Stimulated activated CD8-positive, alpha-beta memory T cell treated with anti-CD3 and anti-CD28 coated beads, Interleukin-15, amount 100 ng/mL, for 1 hour (primary cell): ENCODE data around the gene PKLR.

ENCODE experiments used
- DNase-seq: peaks from one replicate; pipeline ENCODE4 v3.0.0-alpha.2; 2020; ENCODE audit warnings: low read depth

PKLR gene

DNA sequence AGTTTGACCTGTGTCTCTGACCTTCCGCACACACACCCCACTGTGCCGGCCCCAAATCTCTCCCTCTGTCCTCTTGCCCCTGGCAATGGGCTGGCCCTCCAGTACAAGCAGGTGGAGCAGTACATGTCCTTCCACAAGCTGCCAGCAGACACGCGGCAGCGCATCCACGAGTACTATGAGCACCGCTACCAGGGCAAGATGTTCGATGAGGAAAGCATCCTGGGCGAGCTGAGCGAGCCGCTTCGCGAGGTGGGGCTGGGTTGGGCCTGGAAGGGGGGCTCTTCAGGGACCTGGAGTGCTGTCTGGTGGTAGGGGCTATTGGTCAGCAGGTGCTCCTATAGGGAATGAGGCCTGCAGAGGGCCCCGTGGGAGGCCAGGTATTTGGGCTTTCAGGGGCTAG is 16.2 kb downstream of the PKLR start:
- DNase-seq: no peak

DNA sequence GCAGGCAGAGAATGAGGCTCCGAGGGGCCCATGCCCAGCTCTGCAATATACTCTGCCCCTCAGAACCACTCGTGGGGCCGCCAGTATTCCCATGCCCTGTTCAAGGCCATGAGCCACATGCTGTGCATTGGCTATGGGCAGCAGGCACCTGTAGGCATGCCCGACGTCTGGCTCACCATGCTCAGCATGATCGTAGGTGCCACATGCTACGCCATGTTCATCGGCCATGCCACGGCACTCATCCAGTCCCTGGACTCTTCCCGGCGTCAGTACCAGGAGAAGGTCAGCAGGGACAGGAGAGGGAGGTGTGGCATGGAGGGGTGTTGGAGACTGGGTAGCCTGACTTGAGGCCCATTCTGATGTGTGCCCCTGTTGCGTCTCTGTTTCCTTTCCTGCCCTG is 16.8 kb downstream of the PKLR start:
- DNase-seq: no peak

DNA sequence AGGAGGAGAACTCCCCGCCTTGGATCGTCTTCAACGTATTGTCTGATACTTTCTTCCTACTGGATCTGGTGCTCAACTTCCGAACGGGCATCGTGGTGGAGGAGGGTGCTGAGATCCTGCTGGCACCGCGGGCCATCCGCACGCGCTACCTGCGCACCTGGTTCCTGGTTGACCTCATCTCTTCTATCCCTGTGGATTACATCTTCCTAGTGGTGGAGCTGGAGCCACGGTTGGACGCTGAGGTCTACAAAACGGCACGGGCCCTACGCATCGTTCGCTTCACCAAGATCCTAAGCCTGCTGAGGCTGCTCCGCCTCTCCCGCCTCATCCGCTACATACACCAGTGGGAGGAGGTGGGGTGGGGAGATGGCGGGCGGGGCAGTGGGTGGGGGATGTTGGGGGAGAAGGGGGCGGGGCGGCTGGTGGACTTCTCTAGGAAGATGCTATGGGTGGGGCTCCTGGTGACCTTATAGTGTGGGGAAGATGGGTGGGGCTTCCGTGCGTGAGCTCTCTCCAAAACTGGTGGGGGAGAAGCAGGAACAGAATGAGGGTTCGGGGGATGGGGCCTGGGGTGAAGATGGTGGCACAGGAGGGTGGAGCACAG is 18.6 kb downstream of the PKLR start:
- DNase-seq: no peak

DNA sequence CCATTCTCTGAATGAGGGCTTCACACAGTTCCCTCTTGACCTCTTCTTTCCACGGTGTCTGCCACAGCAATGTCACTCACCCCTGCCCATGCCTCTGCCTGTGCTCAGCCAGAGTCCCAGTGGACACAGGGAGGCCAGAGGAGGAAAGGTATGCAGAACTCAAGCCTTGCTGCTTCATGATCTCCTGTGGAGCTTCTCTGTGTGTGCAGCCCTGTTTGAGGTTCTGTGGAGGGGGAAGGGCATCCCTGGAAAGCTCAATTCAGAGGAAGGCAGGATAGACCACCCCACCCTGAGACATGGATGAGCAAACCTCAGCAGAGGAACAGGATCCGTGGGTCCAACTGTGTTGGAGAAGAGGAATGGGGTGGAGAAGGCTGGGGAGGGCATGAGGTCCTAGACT is 22.0 kb downstream of the PKLR start:
- DNase-seq: no peak

DNA sequence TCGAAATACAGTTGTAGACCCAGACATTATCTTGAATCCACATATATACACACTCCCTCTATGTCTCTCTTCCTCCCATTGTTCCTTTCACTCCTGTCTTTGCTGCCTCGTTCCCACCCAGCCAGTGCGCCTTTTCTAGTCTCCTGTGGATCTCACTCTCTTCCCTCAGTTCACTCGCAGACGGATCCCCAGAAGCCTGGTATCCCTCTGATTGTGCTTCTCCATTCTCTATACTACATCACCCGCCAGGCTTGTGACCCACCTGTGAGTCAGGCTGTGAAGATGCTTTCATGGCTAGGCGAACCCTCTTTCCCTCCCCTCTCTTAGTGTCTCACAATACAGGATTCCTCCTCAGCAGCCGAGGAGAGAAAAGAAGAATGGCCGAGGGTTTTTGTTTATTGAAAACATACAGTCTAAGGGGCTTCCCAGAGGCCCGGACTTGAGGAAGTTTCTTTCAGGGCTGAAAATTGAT is 22.5 kb downstream of the PKLR start:
- DNase-seq: no peak

DNA sequence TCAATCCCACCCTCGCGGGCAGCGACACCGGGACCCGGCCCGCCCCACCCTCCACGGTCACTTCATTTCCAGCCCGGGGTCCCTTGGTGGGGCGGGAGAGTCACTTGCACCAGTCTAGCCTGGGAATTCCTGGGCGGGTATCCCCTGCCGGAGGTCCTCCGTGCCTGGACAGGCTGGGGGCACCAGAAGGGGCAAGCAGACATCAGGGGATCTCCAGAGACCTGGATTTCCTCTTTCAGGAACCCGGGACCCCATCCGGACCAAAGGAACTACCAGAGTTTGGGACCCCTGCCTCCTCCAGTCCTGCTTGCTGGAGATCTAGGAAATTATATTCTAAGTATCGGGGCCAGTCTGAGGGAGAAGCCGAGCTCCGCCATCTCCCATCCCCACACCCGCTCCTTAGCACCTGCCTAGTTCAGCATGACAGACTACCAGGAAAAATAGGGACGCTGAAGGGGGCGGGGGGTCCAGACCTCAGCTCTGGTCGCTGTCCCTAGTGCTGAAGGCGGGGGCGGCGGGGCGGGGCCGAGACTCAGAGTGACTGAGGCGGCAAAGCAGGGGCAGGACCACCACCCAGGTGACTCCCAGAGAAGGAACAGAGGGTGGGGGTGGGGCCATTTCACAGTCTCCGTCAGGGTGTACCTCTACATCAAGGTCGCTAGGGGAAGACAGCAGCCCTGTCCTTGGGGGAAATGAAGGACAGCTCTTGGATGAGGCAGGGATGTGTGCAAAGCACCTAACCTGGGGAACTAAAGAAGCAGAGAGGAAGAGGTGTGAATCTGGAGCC is 23.1 kb downstream of the PKLR start:
- peak; percentile 49 for DNase-seq

DNA sequence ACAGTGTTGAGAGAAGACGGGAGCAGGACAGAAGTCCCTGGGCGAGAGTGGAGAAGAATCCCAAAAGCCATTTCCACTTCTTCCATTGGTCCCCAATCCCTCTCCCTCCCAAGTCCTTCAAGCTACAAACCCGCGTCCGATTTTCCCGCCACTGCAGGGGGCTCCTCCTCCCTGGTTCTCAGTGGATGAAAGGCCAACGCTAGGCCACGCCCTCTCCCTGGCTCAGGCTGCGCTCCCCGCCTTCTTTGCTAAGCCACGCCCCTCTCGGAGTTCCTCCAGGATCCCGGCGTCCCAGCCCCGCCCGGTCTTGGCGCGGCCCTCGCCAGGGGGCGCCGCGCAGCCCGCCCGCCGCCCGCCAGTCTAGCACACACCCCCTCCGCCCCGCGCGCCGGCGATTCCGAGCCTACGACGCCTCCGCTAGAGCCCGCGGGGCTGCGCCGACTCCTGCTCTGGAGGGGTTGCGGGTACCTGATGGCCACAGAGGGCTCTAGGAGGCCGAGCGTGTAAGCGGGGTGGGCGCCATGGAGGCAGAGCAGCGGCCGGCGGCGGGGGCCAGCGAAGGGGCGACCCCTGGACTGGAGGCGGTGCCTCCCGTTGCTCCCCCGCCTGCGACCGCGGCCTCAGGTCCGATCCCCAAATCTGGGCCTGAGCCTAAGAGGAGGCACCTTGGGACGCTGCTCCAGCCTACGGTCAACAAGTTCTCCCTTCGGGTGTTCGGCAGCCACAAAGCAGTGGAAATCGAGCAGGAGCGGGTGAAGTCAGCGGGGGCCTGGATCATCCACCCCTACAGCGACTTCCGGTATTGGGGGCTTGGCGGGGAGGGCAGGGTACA is 24.0 kb downstream of the PKLR start, which contains the start of gene HCN3:
HCN3 (plus strand) TSS at position 394 of the 832 bp plus-strand sequence; CDS start at position 522, 128 bp downstream.
- peak; percentile 83 for DNase-seq

DNA sequence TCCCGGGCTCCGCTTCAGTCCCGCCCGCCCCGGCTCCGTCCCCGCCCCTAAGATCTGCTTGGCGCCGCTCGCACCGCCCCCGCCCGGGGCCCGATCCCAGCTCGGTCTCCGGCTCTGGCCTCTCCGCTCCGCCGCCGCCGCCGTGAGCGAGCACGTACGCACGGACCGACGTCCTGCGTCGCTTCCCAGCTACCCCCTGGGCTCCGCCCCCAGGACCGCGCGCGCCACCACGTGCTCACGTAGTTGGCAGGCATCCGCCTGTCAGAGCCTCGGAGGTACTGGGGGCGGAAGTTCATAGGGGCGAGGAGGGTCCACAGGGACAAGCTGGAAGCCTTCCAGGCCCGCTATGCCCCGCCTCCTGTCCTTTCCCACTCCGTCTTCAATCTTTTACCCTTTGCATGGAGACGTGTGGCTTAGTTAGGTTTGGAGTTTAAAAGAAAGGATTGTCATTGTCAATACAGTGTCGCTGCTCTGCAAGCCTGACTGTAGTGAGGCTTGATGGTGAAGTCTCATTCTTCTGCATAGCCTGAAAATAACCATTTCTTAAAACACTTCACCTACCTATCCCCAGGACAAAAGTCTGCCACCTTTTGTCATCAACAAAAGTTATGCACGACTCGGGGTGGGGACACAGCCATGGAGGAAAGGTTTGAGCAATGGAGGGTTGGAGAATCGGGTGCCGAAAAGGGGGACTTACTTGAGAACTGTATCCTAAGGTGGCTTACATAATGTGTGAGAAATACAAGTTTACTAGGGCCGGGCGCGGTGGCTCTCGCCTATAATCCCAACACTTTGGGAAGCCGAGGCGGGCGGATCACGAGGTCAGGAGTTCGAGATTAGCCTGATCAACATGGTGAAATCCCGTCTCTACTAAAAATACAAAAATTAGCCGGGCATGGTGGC is 27.6 kb downstream of the PKLR start, which contains the start of gene CLK2:
CLK2 (minus strand) TSS at position 162 of the 903 bp plus-strand sequence. CDS start 2,527 bp downstream, outside the sequence.
- DNase-seq: peak; percentile 89

DNA sequence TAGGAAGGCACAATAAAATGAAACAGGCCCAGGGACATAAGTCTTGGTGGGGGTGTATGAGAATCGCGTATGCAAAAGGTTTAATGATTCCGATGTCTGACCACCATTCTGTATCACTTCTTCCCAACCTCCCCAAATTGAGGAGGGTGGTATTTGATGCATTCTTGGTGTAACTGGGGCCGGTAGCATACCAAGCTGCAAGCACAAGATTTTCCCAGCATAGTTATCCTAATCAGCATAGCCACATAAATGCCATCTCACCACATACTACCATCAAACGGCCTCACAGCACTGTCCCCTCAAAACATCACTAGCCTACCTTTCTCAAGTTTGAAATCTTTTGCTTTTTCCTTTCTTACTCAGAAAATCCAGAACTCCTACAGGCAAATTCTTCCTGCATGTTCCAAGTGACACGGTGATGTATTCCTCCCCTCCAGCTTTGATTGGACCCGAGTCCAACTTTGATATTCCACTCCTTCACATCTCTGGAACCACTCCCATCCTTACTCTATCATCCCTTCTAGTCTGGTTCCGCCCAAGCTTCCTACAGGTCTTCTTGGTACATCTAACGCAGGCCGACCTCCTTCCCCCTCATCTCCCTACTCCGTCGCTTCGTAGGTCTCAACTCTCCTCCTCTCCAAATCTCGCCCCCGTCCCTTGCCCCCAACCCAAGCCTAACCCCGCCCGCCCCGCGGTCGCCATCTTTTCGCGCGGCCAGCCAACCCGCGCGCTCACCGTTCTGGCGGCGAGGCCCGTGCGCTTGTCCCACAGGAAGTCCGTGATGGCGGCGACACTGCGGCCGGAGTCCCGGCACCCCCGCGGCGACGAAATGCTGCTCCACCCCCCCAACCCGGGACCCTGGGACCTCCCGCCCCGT is 28.5 kb downstream of the PKLR start:
- no peak for DNase-seq

DNA sequence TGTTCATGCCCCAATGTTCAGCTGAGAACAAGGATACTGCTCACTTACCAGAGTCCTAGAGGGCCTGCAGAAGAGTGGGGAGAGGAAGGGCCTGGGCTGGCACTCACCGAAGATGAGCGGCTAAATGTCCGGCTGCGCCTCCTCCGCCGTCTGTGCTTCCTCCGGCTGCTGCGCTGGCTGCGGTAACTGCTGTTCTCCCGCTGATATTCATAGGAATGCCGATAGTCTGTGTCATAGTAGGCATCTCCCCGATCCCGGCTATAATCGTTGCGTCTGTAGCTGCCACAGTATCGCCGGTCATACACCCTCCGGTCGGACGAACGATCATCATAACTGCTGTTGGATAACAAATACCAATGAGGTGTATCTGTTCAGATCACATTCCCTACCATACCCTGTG is 31.9 kb downstream of the PKLR start:
- DNase-seq: no peak

DNA sequence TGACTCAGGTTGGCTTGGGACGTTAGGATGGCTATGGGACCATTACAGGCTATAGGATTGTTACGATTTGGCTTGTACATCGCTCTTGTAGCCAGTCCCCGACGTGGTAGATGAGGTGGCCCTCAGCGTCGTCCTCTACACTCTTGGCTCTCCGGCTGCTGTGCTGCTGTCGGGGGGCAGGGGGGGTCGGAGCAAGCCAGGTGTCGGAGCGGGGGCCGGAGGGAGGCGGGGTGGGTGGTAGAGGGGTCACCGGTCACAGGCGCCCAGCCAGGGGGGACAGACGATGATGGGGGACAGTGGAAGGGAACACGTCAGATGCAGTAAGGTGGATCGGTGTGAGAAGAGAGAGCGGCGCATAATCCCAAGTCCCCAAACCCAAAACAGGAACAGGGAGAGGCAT is 32.6 kb downstream of the PKLR start:
- DNase-seq: no peak

DNA sequence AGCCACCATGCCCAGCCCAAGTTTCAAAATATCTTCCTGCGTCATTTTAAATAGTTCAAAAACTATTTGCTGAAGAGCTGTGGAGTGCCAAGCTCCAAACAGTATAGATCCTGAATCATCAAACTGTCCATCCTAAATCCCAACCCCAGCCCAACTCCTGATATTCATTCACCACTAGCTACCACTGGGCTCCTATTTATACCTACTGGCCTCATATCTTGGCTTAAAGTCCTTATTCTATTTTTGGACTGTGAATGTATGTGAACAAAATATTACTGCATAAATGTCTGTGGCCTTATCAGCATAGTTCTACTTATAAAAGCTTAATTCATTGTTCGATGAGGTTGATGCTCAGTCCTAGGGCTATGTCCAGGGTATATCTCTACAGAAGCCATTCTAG is 33.9 kb downstream of the PKLR start:
- no peak for DNase-seq

DNA sequence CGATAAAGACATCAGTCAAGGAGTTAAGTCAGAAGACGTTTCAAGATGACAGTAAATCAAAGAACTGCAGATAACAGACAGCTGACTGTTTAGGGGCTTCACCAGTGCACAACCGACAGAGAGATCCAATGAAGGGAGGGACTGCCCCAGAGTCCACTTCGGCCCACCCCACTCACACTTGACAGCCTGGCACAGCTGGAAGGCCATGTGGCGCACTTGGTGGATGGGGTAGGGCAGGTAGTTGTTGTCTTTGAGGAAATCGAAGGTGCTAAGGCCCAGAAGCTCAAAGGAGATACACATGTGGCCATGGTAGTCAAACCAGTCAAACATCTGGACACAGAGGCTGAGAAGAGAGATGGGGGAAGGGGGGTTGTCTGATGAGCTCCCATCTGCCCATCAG is 34.7 kb downstream of the PKLR start:
- no peak for DNase-seq

DNA sequence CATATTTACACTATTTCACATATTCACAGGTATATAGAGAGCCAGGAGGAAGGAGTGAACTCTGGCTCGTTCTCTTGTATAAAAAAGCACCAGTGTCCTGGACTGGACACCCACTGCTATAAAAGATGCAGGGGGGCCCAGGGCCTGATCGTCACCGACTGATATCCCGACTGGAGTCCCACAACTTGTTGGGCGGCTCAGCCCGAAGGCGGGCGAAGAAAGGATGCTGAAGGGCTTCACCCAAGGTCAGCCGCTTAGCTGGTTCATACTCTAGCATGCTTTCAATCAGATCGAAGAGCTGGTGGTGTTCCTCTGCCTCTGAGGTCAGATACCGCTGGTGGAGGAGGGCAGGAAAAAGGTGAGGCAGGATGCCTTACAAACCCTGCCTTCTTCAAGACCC is 38.2 kb downstream of the PKLR start:
- DNase-seq: no peak

DNA sequence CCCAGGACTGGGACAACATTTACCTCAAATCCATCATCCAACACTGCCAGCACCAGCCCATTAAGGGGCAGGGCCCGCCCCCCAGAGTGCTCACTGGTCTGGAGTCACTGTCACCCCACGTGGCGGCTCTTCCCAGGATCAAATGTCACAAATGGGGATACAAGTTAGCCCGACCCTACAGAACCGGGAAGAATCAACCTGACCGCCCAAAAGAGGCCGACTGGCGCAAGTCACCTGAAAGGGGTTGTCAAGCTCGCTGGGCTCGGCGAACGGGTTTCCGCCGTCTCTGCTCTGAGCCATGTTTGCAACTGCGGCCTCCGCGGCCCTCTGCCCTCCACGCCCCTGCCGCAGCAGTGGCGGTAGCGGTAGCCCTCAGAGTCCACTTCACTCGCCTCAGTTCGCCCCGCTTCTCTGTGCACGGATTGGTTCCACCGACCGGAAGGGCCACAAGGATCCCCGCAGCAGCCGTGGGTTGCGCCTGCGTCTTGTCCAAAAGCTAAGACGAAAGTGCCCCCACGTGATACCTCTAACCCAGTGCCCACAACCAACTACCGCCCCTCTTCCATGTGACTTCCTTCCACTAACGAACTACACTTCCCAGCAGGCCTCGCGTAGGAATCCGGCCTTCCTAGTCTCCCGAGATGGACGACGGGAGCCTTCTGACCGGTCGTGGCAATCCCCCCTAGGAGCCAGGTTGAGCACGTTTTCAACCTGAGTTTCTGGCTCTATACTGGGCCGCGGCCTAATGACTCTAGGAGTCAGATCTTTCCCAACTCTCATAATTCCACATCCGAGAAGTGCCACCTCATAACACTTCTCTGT is 39.2 kb downstream of the PKLR start, which contains the start of gene SCAMP3:
SCAMP3 (minus strand) TSS at position 509 of the 822 bp plus-strand sequence; CDS start at position 300, 209 bp downstream.
- DNase-seq: peak; percentile 65

DNA sequence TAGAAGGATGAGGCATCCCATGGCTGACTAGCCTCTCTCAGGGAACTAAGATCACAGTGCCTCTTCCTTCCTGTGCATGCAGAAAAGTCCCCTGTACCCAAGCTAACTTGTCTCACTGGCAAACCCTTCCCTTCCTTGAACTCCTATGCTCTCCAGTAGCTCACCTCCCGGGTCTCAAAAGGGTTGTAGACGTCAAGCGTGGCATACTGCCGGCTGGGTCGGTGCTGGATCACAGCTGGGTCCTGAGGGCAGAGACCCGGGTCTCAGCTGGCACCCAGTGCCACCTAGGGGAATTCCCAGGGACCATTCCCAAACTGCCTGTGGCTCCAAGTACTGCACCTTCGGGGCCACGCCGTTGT is 39.8 kb downstream of the PKLR start:
- no peak for DNase-seq

DNA sequence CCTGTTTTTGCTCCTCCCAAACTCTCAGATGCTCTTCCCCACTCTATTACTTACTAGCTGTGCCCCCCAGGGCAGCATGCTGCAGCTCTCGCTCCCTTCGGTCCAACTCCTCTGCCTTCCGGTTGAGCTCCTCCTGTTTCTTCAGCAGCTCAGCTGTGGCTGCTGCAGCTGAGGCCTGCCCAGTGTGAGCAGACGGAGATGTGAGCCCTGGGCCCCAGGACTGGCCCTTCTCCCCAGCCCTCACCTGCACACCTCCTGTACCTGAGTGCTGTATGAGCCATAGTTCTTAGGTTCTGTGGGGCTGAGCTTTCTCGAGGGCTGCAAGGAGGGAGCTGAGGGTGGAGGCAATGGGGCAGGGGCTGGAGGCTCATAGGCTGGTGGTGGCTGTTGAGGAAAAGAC is 41.0 kb downstream of the PKLR start:
- no peak for DNase-seq

DNA sequence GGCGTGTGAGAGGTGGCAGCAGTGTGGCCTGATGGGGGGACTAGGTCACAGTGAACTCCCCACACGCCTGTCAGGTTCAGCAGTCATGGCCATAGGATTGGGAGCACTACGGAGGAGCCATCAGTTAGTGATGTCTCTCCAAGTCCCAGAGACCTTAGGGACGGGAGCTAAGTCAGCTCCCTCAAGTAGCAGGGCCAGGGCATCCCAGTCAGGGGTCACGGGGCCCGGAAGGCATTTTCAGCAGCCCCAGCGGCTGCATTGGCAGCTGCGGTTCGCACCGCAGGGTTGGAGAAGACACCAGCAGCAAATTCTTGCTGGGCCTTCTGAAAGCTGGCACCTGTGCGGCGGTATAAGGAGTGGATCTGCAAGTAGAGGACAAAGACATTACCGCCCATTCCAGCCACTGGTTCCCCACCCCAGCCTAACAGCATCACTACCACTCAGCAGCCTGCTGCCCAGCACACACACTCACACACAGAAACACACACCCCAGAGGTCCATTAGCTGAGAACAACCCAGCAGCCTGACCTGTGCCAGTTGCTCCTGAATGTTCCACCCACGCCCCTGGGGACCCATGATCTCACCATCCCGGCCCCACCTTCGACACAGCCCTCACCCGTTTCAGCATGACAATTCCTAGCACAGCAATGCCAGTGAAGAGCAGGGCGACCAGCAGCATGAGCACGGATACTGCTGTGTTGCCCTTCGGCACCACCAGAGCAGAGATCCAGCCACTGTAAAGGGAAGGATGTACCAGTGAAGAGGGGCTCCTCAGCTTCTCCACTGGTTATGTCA is 45.0 kb downstream of the PKLR start:
- DNase-seq: no peak
